ENCODE results near the gene MGAM2. TPM values are rescaled to one million over a fixed set of nuclear protein-coding genes. Genes with fewer than 3 reads are reported as not detected.

The MGAM2 gene
- total and polyA plus RNA-seq, 7 donors = 0.03 to 0.06 TPM; not detected in 5

DNA sequence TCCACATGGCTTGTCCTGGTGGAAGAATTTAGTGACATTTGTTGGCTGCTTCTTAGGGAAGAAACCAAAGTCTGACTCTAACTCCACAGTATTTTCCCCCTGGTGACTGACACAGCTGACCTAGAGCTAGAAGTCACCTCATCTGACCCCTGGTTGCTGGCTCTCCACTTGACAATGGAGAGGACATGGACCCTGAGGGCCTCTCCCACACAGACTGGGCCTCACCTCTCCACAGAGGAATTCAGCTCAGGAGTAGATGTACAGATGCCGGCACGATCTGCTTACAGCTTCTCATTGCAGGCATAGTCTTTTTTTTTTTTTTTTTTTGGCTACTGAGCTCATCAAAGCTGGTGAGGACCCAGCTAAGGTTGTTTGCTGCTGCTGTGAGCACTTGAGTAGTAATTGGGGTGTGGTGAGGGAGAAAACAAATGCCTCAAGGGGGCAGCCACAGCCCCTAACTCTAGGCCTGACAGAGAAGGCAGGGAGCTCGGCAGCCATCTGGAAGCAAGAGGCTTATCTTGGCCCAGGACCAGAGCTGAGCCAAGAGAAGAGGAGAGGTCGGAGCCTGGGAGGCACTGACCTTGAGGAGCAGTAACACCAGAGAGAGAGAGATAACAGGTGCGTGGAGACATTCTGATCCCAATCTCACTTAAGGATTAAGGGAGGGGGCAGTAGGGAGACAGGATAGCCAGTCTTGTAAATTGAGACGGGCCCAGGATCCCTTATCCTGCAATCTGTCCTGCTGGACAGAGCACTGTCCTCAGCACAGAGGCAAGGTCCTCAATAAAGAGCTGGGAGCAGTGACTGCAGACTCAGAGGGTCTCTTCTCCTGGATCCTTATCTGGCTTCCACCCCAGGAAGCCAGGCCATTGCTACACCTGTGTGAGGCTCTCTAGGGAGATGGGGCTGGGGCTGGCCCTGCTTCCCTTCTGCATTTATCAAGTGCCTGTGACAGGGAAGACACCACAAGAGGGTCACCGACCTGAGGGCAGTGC is 136.9 kb downstream of the MGAM2 start:
- Histone ChIP-seq H3K4me1 (no peaks in the 10 kb centered on the region), H3K27me3 (ENCODE audit: insufficient read depth in 3 of 3, low read length in 2 of 3) (peaks cover 0 to 2% (median 0%) of the 10 kb centered on the region in 3 donors), H3K27ac (no peak overlapping the region), H3K36me3 (ENCODE audit: insufficient read depth in 1 of 2, low read depth in 1 of 2) (no peaks in the 10 kb centered on the region), H3K9me3 (no peaks in the 10 kb centered on the region), H3K4me3 (no peak overlapping the region)
- DNase-seq (no peak), ATAC-seq (no peak)
- TF ChIP-seq, protein P1, sequence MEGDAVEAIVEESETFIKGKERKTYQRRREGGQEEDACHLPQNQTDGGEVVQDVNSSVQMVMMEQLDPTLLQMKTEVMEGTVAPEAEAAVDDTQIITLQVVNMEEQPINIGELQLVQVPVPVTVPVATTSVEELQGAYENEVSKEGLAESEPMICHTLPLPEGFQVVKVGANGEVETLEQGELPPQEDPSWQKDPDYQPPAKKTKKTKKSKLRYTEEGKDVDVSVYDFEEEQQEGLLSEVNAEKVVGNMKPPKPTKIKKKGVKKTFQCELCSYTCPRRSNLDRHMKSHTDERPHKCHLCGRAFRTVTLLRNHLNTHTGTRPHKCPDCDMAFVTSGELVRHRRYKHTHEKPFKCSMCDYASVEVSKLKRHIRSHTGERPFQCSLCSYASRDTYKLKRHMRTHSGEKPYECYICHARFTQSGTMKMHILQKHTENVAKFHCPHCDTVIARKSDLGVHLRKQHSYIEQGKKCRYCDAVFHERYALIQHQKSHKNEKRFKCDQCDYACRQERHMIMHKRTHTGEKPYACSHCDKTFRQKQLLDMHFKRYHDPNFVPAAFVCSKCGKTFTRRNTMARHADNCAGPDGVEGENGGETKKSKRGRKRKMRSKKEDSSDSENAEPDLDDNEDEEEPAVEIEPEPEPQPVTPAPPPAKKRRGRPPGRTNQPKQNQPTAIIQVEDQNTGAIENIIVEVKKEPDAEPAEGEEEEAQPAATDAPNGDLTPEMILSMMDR (IDR thresholded peaks at IDR 0.05) = no peak
- intact Hi-C loops (cut with DNase I) = no loop called here
- 50 to 57% (median 52%) methylated on average over 7 of the region's 7 CpGs for WGBS, 3 donors

DNA sequence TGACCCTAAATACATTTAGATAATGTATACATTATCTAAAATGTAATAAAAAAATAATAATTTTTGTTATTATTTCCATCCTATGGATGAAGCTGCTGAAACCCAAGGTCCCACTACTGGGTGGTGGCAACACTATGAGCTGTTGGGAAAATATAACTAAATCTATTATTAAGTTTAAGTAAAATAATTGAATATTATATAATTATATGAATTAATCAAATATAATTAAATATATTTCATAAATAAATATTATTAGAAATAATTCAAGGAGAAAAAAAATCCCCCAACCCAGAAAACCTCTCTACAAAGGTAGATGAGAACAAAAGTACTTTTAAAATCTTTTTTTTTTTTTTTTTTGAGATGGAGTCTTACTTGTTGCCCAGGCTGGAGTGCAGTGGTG is 138.4 kb downstream of the MGAM2 start:
- Histone ChIP-seq H3K9me3 (no peaks in the 10 kb centered on the region), H3K4me3 (no peak overlapping the region), H3K36me3 (ENCODE audit: insufficient read depth in 1 of 2, low read depth in 1 of 2) (no peaks in the 10 kb centered on the region), H3K4me1 (no peaks in the 10 kb centered on the region), H3K27me3 (ENCODE audit: insufficient read depth in 3 of 3, low read length in 2 of 3) (no peaks in the 10 kb centered on the region), H3K27ac (no peak overlapping the region)
- TF ChIP-seq, protein P1 (IDR thresholded peaks at IDR 0.05) = no peak
- DNase-seq (no peak), ATAC-seq (no peak)
- intact Hi-C loops (cut with DNase I) = no loop called here

DNA sequence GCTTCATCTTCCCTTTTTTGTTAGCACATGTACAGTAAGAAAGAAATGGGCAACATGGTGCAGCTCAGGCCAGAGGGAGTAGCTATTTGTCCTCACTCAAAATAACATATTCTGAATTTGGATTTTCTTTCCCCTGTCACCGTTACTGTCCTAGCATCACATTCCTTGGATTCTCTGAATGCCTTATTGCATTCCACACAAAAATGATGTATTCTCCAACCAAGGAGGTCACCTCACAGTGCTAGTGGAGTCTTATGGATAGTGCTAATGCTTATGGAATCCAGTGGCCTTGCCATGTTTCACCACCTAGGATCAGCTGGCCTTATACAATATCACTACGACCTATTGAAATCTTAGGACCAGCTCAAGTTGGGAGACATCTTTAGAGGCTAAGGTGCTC is 139.2 kb downstream of the MGAM2 start:
- H3K36me3 ChIP-seq (ENCODE audit: insufficient read depth in 1 of 2, low read depth in 1 of 2) = no peaks in the 10 kb centered on the region
- no peak for ATAC-seq
- no peak overlapping the region for H3K4me3 ChIP-seq
- intact Hi-C loops (cut with DNase I) = no loop called here
- no peaks in the 10 kb centered on the region for H3K4me1 ChIP-seq
- no peaks in the 10 kb centered on the region for H3K27me3 ChIP-seq (ENCODE audit: insufficient read depth in 3 of 3, low read length in 2 of 3)
- TF ChIP-seq, protein P1 (IDR thresholded peaks at IDR 0.05) = no peak
- no peak for DNase-seq
- 50 to 54% (median 51%) methylated on average over 2 of the region's 2 CpGs for WGBS, 3 donors
- H3K27ac ChIP-seq = no peak overlapping the region
- no peaks in the 10 kb centered on the region for H3K9me3 ChIP-seq

DNA sequence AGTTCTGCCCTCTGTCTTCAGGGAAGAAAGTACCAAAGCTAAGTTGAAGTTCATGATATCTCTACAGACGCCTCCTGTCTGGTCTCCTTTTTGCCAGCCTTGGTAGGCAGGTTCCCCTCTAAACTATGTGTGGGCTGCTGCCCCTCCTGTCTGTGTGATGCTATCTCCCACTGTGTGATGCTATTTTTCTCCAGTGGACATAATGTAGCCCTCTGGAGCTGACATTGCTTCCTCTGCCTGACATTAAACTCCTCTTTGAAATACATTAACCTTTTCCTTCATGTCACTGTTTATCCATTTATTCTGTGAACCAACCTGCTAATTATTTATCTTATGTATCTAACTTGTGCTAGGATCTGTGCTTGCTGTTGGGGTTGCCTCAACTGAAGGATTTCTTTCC is 146.4 kb downstream of the MGAM2 start, which contains the start of gene PRSS58:
Gene PRSS58 (minus strand): TSS at position 101 of the 400 bp plus-strand sequence. CDS start 351 bp downstream, outside the sequence.
- WGBS, 3 donors = 47 to 63% (median 63%) methylated on average over 1 of the region's 1 CpG
- TF ChIP-seq, protein P1 (IDR thresholded peaks at IDR 0.05) = no peak
- no peak for ATAC-seq
- Histone ChIP-seq H3K27ac (no peak within 1 kb of the TSS), H3K36me3 (ENCODE audit: insufficient read depth in 1 of 2, low read depth in 1 of 2) (no peaks in the 10 kb centered on the region), H3K27me3 (ENCODE audit: insufficient read depth in 3 of 3, low read length in 2 of 3) (no peaks in the 10 kb centered on the region), H3K4me1 (no peaks in the 10 kb centered on the region), H3K9me3 (no peaks in the 10 kb centered on the region), H3K4me3 (no peak within 1 kb of the TSS)
- no peak for DNase-seq
- intact Hi-C loops (cut with DNase I) = no loop called here
